ENCODE data around the gene CCDC39. TPM values are rescaled to one million over a fixed set of nuclear protein-coding genes. Genes with fewer than 3 reads are reported as not detected.
"Not testable (repeated sequence)": the region's sequence is repeated elsewhere in the genome, so short reads cannot be mapped to it uniquely, and the experiment has no call there.

CCDC39 gene
- total RNA-seq, 2 donors from 2014 or later: not detected

GRCh38 chr3:180631317-180631716 is 48.0 kb downstream of the CCDC39 start:
- Histone ChIP-seq H3K4me3 (no peak overlapping the region), H3K9me3 (no peaks in the 10 kb centered on the region), H3K27ac (no peak overlapping the region), H3K4me1 (ENCODE audit: control insufficient read depth in 1 of 2, low read depth in 2 of 2) (no peaks in the 10 kb centered on the region), H3K36me3 (no peaks in the 10 kb centered on the region), H3K27me3 (replicated peaks; ENCODE audit: insufficient read depth) (no peaks in the 10 kb centered on the region)
- no peak for ATAC-seq (ENCODE audit: insufficient number of reproducible peaks, low FRiP score, low read depth)
- DNase-seq (ENCODE audit: low spot score): no peak
- TF ChIP-seq CTCF (IDR thresholded peaks at IDR 0.05): no peak

DNA sequence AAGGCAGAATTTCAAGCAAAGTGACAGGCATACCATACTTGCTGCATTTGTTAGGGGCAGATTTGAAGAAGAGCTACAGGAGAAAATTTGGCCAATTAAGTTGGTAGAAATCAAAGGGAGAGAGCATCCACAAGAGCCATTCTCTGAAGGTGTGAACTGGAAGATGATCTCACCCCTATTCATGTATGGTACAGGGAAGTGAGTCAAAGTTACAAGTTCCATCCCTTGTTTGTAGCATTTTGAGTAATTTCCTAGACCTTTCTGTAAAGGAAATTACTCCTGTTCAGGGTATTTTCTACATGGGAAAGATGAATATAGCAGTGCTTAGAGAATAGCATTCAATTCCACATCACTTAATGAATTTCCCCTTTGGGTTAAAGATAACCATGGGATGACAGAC is 48.9 kb downstream of the CCDC39 start:
- Histone ChIP-seq H3K4me1 (ENCODE audit: control insufficient read depth in 1 of 2, low read depth in 2 of 2) (no peaks in the 10 kb centered on the region), H3K27ac (no peak overlapping the region), H3K36me3 (no peaks in the 10 kb centered on the region), H3K27me3 (replicated peaks; ENCODE audit: insufficient read depth) (no peaks in the 10 kb centered on the region), H3K4me3 (no peak overlapping the region), H3K9me3 (no peaks in the 10 kb centered on the region)
- no peak for DNase-seq (ENCODE audit: low spot score)
- no peak for TF ChIP-seq CTCF (IDR thresholded peaks at IDR 0.05)
- no peak for ATAC-seq (ENCODE audit: insufficient number of reproducible peaks, low FRiP score, low read depth)

DNA sequence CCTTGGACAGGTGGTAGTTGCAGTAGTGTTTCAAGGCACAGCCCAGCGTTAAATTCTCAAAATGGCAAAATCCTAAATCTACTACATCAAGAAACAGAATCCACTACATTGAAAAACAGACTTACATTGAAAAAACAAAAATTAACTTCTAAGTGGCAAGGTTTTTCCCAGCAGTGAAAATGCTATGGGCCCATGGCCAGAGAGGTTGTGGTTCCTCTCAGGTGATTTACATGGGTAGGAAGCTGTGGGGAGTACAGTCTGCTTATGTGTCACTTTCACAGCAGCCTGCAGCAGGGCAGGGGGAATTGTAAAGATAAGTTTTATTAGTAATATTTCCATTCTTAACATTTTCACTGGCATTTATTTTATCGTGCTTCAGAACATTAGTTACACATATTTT is 52.4 kb downstream of the CCDC39 start:
- no peaks in the 10 kb centered on the region for H3K36me3 ChIP-seq
- H3K27ac ChIP-seq: no peak overlapping the region
- DNase-seq (ENCODE audit: low spot score) (no peak), ATAC-seq (ENCODE audit: insufficient number of reproducible peaks, low FRiP score, low read depth) (no peak)
- no peak for TF ChIP-seq CTCF (IDR thresholded peaks at IDR 0.05)
- no peaks in the 10 kb centered on the region for H3K4me1 ChIP-seq (ENCODE audit: control insufficient read depth in 1 of 2, low read depth in 2 of 2)
- no peak overlapping the region for H3K4me3 ChIP-seq
- H3K27me3 ChIP-seq (replicated peaks; ENCODE audit: insufficient read depth): no peaks in the 10 kb centered on the region
- no peaks in the 10 kb centered on the region for H3K9me3 ChIP-seq

DNA sequence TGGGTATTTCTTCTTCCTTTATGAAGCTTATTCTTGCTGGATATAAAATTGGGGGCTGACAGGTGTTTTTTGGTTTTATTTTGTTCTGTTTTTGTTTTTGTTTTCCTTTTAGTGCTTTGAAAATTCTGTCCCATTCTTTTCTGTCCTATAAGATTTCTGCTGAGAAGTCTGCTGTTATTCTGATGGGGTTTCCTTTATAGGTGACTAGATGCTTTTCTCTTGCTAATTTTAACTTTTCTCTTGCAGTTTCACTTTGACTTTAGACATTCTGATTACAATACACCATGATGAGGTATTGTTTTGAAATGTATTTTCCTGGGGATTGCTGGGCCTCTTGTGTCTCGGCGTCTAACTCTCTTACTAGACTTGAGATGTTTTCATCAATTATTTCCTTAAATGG is 54.6 kb downstream of the CCDC39 start:
- Histone ChIP-seq H3K27me3 (replicated peaks; ENCODE audit: insufficient read depth) (no peaks in the 10 kb centered on the region), H3K36me3 (no peaks in the 10 kb centered on the region), H3K4me3 (no peak overlapping the region), H3K9me3 (no peaks in the 10 kb centered on the region), H3K27ac (no peak overlapping the region), H3K4me1 (ENCODE audit: control insufficient read depth in 1 of 2, low read depth in 2 of 2) (no peaks in the 10 kb centered on the region)
- no peak for TF ChIP-seq CTCF (IDR thresholded peaks at IDR 0.05)
- DNase-seq (ENCODE audit: low spot score) (no peak), ATAC-seq (ENCODE audit: insufficient number of reproducible peaks, low FRiP score, low read depth) (no peak)

DNA sequence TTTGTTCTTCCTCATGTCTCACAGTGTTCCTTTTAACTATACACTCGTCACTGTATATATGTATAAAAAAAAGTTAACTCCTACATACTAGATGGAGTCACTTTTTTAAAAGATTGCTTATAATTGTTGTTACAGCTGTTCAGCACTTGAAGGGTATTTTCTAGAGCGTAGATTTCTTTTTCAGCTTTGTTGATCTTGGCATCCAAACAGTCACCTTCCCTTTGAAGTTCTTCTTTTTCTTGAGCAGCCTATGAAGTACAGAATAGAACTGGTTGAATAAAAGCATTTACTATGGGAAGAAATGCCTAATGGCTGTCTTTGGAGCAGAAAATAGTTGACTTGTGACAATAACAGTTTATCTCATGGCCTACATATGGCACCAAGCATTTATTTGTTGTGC is 59.6 kb downstream of the CCDC39 start:
- Histone ChIP-seq H3K27me3 (replicated peaks; ENCODE audit: insufficient read depth) (no peaks in the 10 kb centered on the region), H3K9me3 (no peaks in the 10 kb centered on the region), H3K36me3 (no peaks in the 10 kb centered on the region), H3K4me1 (ENCODE audit: control insufficient read depth in 1 of 2, low read depth in 2 of 2) (no peaks in the 10 kb centered on the region), H3K4me3 (no peak overlapping the region), H3K27ac (no peak overlapping the region)
- ATAC-seq (ENCODE audit: insufficient number of reproducible peaks, low FRiP score, low read depth): no peak
- no peak for DNase-seq (ENCODE audit: low spot score)
- no peak for TF ChIP-seq CTCF (IDR thresholded peaks at IDR 0.05)

GRCh38 chr3:180618563-180618962 is 60.7 kb downstream of the CCDC39 start:
- not testable (repeated sequence) for H3K4me1 ChIP-seq (ENCODE audit: control insufficient read depth in 1 of 2, low read depth in 2 of 2); H3K4me3 ChIP-seq; DNase-seq (ENCODE audit: low spot score); H3K36me3 ChIP-seq; H3K27me3 ChIP-seq (replicated peaks; ENCODE audit: insufficient read depth); ATAC-seq (ENCODE audit: insufficient number of reproducible peaks, low FRiP score, low read depth); H3K9me3 ChIP-seq; H3K27ac ChIP-seq
